Dermis microvascular lymphatic vessel endothelial cell (primary cell): Measurements from ENCODE around the gene TBC1D14. TPM values are rescaled to one million over a fixed set of nuclear protein-coding genes. Genes with fewer than 3 reads are reported as not detected.

Experiments
- DNase-seq, 2 donors: peaks; one replicate each; pipeline versions ENCODE4 v3.0.0 to v3.0.0-alpha.2; 2010; ENCODE audit warnings: low read depth in 2 of 2
- total RNA-seq: library from RNA; depleted of rRNA; stranded (reverse); fragments of >200 nt; gene quantifications from 2 replicates; pipeline ENCODE4 v1.2.1, GENCODE V29; 2014

The TBC1D14 gene
- total RNA-seq, 1 donor from 2014 or later, result 17.1 TPM

GRCh38 chr4:7020856-7021255 lies 111.2 kb downstream of the TBC1D14 start:
- DNase-seq, result no peak

DNA sequence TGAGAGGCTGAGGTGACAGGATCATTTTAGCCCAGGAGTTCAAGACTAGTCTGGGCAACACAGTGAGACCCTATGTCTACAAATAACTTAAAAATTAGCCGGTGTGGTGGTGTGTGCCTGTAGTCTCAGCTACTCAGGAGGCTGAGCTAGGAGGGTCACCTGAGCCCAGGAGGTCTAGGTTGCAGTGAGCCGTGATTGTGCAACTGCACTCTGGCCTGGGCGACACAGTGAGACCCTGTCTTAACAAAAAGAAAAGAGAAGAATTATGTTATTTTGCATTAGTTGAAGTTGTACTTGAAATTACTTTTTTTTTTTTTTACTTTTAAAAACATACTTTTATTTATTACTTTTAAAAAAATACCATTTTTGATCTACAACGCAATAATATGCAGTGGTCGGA lies 111.7 kb downstream of the TBC1D14 start:
- DNase-seq, result no peak

DNA sequence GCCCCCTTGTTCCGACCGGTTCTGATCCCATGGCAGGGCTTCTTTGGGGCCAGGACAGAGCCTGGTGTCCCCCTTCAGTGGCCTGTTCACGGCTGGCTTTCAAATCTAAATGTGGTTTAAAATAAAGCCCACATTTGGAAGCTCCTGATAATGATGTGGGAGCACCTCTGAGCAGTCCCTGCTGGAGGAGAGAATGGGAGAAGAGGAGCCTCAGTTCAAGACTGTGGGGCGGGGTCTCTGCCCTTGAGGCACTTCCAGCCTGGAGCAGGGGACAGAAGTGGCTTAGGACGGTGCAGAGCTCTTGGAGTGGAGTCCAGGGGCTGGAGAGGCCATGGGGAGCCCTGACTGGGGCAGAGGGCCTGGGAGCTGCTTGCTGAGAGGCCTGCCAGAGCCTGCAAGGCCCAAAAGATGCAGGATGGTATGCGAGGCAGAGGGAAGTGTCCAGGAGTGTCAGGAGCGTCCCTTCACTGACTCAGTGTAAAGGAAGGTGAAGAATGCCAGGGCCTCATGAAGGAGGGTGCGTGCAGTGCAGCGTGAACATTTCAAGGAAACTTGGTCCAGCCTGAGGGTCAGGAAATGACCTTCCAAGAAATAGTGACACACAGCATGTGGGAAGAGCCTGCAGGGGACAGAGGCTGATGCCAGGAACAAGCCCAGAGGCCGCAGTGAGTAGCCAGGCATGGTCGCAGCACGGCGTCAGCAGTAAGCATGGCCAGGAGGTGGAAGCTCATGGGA lies 112.5 kb downstream of the TBC1D14 start:
- DNase-seq, result no peak

DNA sequence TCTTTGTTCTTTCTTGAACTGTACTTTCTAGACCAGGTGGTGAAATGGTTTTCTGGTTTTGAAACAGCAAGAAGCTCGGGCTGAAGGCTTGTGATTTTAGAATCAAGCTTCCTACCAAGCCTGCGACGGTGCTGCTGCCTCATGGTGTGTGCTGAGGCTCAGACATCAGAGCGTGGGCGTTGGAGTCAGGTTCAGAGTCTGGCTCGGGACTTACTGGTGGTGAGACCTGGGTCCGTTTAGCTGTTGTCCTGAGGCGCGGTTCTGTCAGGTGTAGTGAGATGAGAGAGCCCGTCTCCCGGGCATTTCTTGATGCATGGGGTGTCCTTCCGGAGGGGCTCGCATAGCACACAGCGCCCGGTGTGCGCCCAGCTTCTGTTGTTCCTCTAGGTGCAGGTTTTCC lies 113.9 kb downstream of the TBC1D14 start:
- no peak for DNase-seq

- no peak for DNase-seq
These were observed 114.3 kb downstream of the TBC1D14 start for GRCh38 chr4:7023901-7024300.

- DNase-seq, result no peak
These were observed 114.8 kb downstream of the TBC1D14 start for GRCh38 chr4:7024336-7024890.

DNA sequence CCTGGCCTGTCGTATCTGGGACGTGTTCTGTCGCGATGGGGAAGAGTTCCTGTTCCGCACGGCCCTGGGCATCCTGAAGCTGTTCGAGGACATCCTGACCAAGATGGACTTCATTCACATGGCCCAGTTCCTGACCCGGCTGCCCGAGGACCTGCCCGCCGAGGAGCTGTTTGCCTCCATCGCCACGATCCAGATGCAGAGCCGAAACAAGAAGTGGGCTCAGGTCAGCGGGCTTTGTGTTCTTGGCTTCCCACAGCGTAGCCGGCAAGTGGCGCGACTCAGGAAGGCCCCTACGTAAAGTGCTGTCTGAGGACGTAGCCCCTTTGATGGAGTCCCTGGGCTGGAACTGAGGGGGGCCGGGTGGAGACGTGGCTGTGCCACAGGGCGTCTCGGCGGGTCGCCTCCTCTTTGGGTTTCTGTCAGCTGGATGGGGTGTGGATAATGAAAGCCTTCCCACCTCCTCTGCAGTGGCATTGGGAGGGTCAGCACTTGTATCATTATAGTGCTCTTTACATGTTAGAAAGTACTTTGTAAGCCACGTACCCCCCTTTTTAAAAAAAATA lies 115.5 kb downstream of the TBC1D14 start:
- no peak for DNase-seq

- DNase-seq, result no peak
These were observed 116.5 kb downstream of the TBC1D14 start for GRCh38 chr4:7026107-7026506.

GRCh38 chr4:7027284-7027683 lies 117.7 kb downstream of the TBC1D14 start:
- DNase-seq, result no peak

- no peak for DNase-seq
These were observed 118.3 kb downstream of the TBC1D14 start for GRCh38 chr4:7027913-7028312.

- DNase-seq, result no peak
These were observed 119.6 kb downstream of the TBC1D14 start for GRCh38 chr4:7029212-7029611.

DNA sequence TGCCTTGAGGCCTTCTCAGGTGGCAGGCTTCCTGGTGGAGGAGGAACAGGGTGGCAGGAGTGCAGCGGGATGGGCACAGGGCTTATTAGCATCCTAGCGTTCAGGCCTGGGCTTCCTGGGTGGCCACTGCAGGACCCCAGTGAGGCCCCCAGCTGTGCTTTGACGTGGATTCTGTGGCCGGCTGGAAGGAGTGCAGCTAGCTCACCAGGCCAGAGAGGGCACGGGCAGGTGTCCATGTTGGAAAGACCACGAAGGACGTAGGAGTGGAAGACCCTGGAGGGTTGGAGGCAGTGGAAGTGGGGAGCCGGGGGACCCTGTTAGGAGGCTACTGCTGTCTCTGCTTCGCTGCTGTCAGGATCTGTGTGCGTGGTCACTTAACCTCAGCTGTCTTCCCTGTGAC lies 120.3 kb downstream of the TBC1D14 start:
- DNase-seq, result no peak

DNA sequence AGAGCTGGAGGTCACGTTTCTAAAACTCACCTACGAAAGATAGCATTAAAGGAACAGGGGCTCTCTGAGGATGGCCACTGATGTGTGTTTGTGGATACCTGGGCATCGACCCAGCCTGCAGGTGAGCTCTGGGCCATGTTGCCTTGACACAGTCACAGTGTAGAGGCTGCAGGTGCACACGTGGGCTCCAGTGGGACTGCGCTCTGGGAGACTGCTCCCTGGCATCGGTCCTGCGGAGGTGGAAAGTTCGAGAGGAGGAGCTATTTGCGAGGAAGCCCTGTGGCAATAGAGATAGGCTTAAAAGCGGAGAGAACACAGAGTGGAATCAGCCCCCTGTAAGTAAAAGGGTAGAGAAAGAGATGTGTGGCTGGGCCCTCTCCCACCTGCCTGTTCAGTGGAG lies 121.2 kb downstream of the TBC1D14 start:
- no peak for DNase-seq

DNA sequence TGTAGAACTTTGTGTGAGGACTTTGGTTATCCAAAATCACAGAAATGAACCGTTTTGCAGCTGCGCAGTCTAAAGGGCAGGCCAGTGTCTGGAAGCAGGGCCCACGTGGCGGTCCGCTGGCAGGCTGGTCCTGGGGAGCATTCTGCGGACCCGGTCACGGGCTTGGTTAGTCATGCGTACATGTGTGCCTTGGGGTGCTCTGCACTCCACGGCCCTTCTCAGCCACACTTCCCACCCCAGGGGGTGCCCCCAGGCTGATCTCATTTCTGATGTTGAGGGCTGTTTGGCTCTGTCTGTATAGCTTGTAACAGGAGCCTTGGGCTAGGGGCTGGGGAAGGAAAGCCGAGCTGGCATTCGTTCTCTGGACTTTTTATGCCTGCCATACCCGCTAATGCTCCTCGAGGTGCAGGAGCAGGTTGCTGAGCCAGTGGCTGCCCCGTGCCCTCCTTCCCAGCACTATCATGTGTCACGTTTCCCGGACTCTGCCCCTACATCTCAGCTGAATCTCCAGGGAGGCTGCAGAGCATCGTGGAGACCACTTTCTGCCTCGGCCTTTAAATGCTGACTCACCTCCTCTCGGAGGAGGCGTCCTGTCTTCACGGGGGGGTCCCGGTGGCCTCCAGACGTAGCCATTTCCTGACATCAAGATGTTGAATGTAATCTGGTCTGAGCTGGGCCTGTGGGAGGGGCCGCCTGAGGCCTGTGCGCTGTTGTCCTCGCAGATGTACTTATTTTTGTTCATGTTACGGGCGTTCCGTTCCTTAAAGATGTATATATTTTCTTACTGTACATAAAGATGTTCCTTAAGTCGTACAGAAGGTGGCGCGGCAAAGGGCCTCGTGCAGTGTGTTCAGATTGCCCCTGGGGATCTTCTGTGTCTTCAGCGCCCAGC lies 122.2 kb downstream of the TBC1D14 start:
- no peak for DNase-seq

- no peak for DNase-seq
These were observed 123.0 kb downstream of the TBC1D14 start for GRCh38 chr4:7032596-7032995.

DNA sequence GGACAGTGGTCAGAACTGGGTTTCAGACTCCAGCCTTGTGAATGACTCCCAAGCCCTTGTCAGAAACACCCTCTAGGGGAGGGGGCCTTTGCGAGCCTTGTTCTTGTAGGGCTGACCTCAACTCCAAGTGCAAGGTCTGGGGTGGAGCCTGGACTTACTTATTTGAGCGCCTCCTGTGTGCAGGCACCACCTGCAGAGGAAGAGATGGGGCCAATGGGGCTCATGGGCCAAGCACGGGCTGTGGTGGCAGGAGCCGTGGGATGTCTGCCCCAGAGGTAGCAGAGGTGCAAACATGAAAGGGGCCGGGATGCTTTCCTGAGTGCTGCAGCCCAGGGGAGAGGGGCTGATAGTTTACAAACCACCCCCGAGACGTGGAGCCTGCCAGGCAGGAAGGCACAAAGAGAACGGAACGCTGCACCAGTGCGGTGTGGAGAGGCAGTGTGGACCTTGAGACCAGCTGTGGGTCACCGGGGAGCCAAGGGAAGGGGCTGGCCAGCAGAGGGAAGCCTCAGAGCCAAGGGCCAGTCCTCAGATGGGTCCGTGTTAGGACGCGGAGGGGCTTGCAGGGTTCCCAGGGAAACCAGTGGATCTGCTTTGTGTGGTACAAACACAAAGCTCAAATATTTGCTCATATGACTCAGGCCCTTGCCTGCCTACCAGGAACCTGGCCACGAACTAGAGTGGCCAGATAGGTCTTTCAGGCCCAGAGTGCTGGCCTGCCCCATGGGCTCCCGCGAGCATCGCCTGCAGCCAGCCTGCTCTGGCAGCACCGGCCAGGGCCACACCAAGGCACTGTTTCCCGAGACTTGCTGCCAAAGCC lies 124.8 kb downstream of the TBC1D14 start:
- DNase-seq, result no peak

- DNase-seq, result peak in 1 of 2 donors; percentile 13
These were observed 127.8 kb downstream of the TBC1D14 start for GRCh38 chr4:7037425-7037824.

GRCh38 chr4:7040765-7041164 lies 131.1 kb downstream of the TBC1D14 start:
- DNase-seq, result no peak

DNA sequence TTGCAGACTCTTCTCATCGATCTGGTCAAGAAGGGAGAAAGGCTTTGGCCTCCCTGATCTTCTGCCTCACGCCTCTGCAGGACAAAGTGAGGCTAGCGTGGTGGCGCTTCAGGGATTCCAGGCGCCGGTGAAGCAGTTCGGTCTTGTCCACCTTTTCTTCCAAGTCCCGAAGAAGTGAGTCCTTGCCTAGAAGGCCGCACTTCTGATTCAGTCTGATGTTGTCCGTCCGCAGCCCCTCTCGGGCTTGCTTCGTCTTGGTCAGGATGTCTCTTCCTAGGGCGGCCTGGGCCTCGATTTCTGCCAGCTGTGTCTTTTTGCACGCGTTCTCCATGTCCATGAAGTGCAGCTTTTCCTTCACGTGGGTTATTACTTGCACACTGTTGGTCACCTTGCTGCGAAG lies 131.6 kb downstream of the TBC1D14 start:
- DNase-seq, result no peak

DNA sequence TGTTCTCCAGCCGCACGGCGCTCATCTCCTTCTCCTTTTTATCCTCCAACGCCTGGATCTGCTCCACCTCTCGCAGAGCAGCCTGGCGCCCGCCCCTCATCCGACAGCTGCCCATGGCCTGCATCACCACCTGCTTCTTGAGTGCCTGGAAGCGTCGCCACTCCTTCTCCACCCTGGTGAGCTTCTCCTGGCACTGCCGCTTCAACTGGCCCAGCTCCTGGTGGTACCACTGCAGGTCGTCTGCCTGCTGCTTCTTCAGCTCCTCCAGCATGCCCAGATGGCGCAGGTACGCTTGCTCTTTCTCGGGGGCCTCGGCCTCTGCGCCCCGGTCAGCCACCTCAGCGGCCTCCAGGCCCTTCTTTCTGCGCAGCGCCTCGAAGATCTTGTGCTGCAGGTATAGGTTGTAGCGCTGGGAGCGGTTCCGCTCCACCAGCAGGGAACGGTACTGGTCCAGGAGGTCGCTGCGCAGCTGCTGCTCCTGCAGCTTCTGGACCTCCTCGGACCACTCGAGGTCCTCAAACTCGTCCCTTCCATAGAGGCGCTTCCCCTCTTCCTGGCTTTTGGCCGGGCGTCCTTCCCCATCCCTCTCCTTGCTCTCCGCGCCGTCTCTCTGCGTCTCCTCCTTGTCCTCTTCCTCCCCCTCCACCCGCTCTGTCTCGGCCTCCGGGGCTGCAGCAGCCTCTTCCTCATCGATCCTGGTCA lies 132.3 kb downstream of the TBC1D14 start:
- DNase-seq, result no peak
